Measurements from ENCODE around the gene VWDE. TPM values are rescaled to one million over a fixed set of nuclear protein-coding genes. Genes with fewer than 3 reads are reported as not detected.
A peak's percentile ranks its signal among the peaks of the same experiment; 100 is the strongest.

VWDE gene
- total RNA-seq, 1 donor from 2014 or later, result not detected

GRCh38 chr7:12322903-12323300 lies 80.8 kb downstream of the VWDE start:
- H3K4me3 Mint-ChIP-seq, result no peak overlapping the region
- POLR2A ChIA-PET, result no interaction called here
- no peaks in the 10 kb centered on the region for H3K4me1 Mint-ChIP-seq
- intact Hi-C loops (cut with micrococcal nuclease), result loop anchor here (1.0 to 10.0 kb wide), 6 partner anchors 112 to 950 kb away; partner anchors contain the start of gene TMEM106B
- no peak overlapping the region for H3K27ac Mint-ChIP-seq
- CTCF ChIA-PET, result interaction anchor here (0.6 to 1.7 kb wide), 11 partner anchors 9 to 979 kb away, joined by 3 to 18 read pairs (median 3); partner anchors contain the start of gene TMEM106B
- ATAC-seq (ENCODE audit: low read depth) (no peak), DNase-seq (no peak)
- no peaks in the 10 kb centered on the region for H3K27me3 Mint-ChIP-seq
- H3K9me3 Mint-ChIP-seq, result no peaks in the 10 kb centered on the region
- no peak for TF ChIP-seq CTCF (IDR thresholded peaks at IDR 0.05)
- no peaks in the 10 kb centered on the region for H3K36me3 Mint-ChIP-seq (ENCODE audit: low read depth)

- Mint-ChIP-seq H3K4me1 (no peaks in the 10 kb centered on the region), H3K4me3 (no peak overlapping the region), H3K27me3 (no peaks in the 10 kb centered on the region), H3K27ac (no peak overlapping the region), H3K36me3 (ENCODE audit: low read depth) (no peaks in the 10 kb centered on the region), H3K9me3 (no peaks in the 10 kb centered on the region)
- POLR2A ChIA-PET, result no interaction called here
- DNase-seq (no peak), ATAC-seq (ENCODE audit: low read depth) (no peak)
- CTCF ChIA-PET, result interaction anchor here (0.6 to 1.7 kb wide), 12 partner anchors 10 to 979 kb away, joined by 3 to 18 read pairs (median 3); partner anchors contain the start of gene TMEM106B
- intact Hi-C loops (cut with micrococcal nuclease), result loop anchor here (1.0 to 10.0 kb wide), 6 partner anchors 112 to 949 kb away; partner anchors contain the start of gene TMEM106B
- peak; percentile 93 for TF ChIP-seq CTCF (IDR thresholded peaks at IDR 0.05)
Observed at GRCh38 chr7:12322284-12322902, 81.3 kb downstream of the VWDE start.

- Mint-ChIP-seq H3K27me3 (no peaks in the 10 kb centered on the region), H3K9me3 (no peaks in the 10 kb centered on the region), H3K27ac (no peak overlapping the region), H3K4me1 (no peaks in the 10 kb centered on the region), H3K4me3 (no peak overlapping the region), H3K36me3 (ENCODE audit: low read depth) (no peaks in the 10 kb centered on the region)
- TF ChIP-seq CTCF (IDR thresholded peaks at IDR 0.05), result no peak
- intact Hi-C loops (cut with micrococcal nuclease), result loop anchor here (10.0 kb wide), 1 partner anchor 566 kb away; no protein-coding TSS in a partner anchor
- no peak for DNase-seq
- ATAC-seq (ENCODE audit: low read depth), result no peak
- CTCF ChIA-PET, result interaction anchor here (1.3 to 1.7 kb wide), 2 partner anchors 256 to 893 kb away, joined by 5 to 6 read pairs; no protein-coding TSS in a partner anchor
- POLR2A ChIA-PET, result no interaction called here
Observed at GRCh38 chr7:12320987-12321647, 82.5 kb downstream of the VWDE start.

GRCh38 chr7:12320241-12320986 lies 83.3 kb downstream of the VWDE start:
- H3K4me3 Mint-ChIP-seq, result no peak overlapping the region
- no peak overlapping the region for H3K27ac Mint-ChIP-seq
- ChIA-PET CTCF (no interaction called here), POLR2A (no interaction called here)
- H3K4me1 Mint-ChIP-seq, result no peaks in the 10 kb centered on the region
- H3K27me3 Mint-ChIP-seq, result no peaks in the 10 kb centered on the region
- no peaks in the 10 kb centered on the region for H3K9me3 Mint-ChIP-seq
- no peaks in the 10 kb centered on the region for H3K36me3 Mint-ChIP-seq (ENCODE audit: low read depth)
- no peak for TF ChIP-seq CTCF (IDR thresholded peaks at IDR 0.05)
- DNase-seq, result no peak
- no peak for ATAC-seq (ENCODE audit: low read depth)
- intact Hi-C loops (cut with micrococcal nuclease), result loop anchor here (10.0 kb wide), 1 partner anchor 566 kb away; no protein-coding TSS in a partner anchor

Measured in activated B cell treated with CpG ODN at 0.5 μM for 24 hours (primary cell).